Activated CD4-positive, alpha-beta T cell treated with anti-CD3 and anti-CD28 coated beads, Interleukin-2, amount 50 U/mL, for 1 hour (primary cell): ENCODE data around the gene PTPRN2.

ENCODE experiments used
- DNase-seq: peaks from one replicate; pipeline ENCODE4 v3.0.0-alpha.2; 2020

Gene PTPRN2

DNA sequence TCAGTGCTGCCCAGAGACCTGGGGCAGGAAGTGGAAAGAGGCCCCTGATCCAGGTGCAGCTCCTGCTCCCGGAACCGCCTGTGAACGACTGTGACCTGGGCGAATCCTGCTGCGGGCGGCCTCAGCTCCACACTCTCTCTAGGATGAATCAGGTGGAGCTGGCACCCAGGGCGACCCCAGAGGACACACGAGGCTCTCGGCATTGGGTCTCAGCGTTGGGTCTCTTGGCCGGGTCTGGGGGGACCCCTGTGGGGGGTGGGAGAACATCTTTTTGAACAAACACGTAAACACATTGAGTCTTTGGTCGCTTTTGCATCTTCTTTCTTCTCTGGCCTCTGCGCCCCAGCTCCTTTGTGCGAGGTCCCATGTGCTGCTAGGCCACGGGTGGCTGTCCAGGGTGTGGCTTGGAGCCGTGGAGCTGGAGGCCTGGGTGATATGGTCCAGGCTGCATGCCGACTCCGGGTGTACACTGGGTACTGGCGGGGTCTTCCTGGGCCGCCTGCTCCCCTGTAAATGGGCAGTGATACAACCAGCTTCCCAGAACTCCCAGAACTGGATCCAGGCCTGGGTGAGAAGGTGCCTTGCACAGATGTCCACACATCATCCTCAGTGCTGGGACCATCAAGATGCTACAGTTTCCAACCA is 815.0 kb downstream of the PTPRN2 start:
- no peak for DNase-seq

DNA sequence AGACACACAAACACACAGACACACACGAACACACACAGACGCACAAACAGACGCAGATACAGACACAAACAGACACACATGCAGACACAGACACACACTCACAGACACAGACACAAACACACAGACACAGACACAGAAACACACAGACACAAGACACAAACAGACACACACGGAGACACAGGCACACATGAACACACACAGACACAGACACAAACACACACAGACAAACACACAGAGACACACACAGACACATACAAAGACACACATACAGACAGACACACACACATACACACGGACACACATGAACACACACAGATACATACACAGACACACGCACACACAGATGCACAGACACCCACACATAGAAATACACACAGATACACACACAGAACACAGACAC is 815.9 kb downstream of the PTPRN2 start:
- no peak for DNase-seq

- DNase-seq = no peak
Observed at GRCh38 chr7:157770716-157771320, 816.8 kb downstream of the PTPRN2 start.

GRCh38 chr7:157769526-157770215 is 818.0 kb downstream of the PTPRN2 start:
- no peak for DNase-seq

GRCh38 chr7:157769086-157769485 is 818.5 kb downstream of the PTPRN2 start:
- no peak for DNase-seq

DNA sequence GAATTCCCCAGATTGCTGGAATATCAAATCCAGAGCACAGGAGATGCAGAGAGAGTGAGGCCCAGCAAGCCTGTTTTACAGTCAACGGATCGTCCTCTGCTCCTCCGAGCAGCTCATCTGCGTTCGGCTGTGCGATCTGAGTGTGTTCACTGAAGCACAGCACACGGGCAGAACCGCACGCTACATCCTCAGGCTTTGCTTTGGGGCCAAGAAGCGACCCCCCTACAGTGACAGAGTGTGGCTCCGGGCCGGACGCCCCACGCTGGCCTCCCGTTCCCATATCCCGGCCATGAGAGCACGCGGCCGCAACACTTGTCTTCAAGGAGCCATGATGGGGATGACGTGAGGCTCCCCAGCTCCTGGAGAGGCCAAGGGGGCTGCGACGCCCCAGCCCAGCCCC is 819.4 kb downstream of the PTPRN2 start:
- DNase-seq = no peak

DNA sequence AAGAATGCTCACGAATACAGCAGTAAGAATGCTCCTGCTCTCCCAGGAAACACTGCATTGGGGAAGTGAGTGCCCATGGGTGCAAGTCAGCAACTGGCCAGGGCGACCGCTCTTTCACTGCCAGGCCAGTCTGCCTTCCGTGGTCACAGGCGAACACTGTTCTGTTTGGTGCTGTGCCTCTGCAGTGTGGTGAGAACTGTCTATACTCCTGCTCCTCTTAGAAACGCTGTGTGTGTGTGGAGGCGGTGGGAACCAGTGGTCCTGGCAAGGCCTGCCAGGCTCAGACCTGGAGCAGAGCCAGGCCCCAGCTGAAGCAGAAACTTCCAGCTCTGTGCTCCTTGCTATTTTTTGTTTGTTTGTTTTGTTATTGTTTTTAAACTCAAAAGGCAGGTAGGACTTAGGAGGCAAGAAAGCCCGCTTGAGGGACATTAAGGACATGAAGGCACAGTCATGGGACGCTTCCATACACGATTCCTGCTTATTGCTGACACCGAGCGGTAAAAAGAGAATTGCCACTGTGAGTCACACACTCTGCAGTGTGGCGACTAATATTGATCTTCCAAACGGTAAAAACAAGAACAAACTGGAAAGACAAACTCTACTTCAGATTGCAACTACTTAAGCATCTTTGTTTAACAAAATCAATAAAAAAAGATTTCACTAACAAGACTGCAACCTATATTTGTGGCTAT is 820.0 kb downstream of the PTPRN2 start:
- DNase-seq = no peak

- no peak for DNase-seq
Observed at GRCh38 chr7:157766098-157766497, 821.5 kb downstream of the PTPRN2 start.

- no peak for DNase-seq
Observed at GRCh38 chr7:157764946-157765537, 822.6 kb downstream of the PTPRN2 start.

GRCh38 chr7:157764193-157764592 is 823.4 kb downstream of the PTPRN2 start:
- DNase-seq = no peak

- DNase-seq = no peak
Observed at GRCh38 chr7:157763279-157764000, 824.2 kb downstream of the PTPRN2 start.

DNA sequence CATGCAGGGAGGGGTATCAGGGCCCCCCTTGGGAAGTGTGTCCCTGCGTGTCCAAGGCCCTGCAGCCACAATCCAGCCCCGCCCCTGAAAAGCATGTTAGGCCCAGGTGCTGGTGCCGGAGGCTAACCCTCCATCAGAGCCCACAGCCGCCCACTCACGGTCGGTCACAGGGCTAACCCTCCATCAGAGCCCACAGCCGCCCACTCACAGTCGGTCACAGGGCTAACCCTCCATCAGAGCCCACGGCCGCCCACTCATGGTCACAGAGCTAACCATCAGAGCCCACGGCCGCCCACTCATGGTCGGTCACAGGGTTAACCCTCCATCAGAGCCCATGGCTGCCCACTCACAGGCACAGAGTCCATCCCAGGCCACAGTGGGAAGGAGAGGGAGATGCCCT is 824.8 kb downstream of the PTPRN2 start:
- no peak for DNase-seq

DNA sequence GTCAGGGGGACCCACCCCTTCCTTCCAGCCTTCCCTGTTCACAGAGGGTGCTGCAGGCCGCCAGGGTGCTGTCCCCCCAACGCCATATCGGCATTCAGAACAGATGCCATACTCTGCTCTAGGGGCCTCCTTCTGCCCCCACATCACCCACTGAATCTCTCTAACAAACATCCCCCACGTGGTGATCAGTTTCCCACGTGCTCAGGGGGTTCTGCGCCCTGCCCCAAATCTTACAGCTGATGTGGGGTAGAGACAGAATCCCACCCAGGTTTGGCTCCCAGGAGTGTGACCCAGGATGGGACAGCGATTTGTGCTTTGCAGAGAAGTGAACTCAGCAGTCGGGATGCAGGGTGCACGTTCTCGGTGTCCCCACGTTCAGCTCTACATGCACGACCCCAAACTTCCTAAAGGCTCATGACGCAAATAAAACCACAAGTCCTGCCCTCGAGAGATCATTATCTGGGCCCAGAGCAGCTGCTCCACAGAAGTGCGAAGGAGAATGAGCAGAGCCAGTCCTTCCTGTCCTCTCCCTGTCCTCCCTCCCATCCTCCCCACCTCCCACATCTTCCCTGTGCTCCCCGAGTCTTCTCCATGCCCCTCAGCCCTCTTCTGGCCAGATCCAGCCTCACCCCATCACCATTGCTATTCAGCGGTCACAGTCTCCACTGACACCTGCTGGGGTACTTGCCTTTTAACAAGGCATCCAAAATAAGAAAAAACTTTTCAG is 827.5 kb downstream of the PTPRN2 start:
- no peak for DNase-seq

DNA sequence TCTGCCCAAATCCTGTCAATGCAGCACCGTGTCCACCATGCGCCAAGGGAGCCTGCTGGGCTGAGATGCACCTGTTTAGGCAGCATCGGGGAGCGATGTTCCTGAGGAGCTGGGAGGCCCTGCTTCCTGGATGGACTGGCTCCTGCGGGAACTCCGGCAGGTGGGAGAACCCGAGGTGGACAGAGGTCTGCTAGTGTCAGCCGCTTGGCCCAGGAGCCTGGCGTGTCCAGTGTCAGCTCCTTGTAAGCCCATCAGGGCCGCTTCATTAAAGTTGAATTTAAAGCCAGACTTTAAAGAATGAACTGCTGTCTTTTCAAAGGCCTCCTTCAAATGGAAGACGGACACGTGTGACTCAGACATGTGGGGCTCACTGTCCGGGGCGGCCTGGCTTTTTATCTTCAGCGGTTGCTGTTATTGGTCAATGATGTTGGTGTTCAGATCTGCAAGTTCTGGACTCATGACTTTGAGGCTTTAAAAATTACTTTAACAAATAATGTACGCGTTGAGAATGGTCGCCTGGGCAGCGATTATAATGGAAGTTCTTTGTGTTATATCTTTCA is 828.3 kb downstream of the PTPRN2 start:
- no peak for DNase-seq

DNA sequence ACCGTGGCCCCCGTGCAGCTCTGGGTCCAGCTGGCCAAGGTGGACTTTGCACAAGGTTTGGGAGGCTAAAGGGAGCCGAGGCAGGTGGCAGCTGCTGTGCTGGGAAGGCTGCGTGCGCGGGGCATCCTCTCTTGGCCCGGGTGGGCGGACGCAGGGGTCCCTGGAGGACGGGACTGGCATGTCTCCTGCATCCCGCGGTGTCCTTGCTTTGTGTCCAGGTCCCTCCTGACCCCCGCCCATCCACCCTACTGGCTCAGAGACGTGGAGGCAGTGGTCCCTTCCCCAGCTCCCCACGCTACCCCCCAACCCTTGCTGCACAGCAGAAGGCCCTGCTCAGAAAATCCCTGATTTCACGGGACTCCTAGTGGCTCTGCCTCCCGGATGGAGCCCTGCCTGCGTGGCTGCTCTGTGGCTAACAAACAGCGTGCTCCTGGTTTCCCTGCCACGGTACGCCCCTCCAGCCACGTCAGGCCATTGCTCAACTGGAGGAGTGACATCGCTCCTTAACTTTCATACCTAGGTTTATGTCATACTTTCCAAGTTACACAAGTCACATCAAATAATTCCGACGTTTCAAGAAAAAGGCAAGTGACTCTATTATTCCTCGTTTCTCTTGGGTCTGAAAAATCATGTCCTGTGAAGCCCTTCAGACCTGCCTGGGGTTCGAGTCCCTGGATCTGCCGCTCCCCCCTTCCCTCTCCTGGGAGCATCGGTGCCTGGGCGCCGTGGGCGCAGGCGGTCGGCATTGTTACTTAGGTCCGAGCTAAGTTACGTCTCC is 829.0 kb downstream of the PTPRN2 start:
- DNase-seq = no peak

DNA sequence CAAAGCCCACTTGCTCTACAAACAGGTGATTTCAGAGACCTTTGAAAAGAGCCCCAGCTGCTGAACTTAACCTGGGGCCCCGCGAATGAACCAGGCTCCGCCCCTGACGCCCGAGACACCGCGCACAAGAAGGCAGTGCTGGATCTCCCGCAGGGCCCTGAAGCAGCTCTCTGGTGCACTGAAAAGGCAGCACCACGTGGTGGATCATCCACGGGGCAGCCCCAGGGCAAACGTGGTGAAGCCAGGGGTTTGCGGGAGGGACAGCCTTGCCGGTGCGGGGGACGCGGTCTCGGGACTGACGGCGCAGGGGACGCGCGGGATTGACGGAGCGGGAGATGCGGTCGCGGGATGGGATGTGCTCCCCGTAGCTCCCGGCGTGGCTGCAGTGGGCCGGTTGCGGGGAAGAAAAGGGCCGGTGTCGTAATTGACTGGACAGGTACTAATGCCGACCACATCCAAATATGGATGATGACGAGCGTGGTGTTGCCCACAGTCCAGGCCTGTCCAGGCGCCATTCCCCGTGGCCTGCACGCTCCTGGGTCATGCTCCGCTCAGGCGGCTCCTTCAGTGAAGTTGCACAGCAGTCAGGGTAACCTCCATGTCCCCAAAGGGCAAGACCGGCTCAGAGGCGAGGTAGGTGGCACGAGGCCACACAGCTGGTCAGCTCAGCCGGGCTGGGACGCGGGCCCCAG is 829.7 kb downstream of the PTPRN2 start:
- no peak for DNase-seq

DNA sequence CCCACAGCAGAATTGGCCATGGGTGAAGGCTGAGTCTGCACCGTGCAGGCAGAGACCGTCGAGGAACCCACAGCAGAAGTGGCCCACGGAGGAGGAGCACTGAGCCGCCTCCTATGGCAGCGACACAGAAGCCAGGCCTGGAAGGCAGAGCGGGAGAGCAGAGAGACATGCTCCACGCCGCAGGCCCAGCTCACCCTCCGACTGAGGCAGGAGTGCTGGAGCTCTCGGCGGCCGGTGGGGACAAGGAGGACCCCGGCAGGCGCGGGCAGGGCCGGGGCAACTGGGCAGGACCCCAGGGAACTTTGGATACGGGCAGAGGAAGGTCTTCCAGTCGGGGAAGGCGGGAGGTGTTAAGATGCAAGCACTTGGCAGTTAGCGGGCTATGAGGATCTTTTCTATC is 830.4 kb downstream of the PTPRN2 start:
- no peak for DNase-seq

DNA sequence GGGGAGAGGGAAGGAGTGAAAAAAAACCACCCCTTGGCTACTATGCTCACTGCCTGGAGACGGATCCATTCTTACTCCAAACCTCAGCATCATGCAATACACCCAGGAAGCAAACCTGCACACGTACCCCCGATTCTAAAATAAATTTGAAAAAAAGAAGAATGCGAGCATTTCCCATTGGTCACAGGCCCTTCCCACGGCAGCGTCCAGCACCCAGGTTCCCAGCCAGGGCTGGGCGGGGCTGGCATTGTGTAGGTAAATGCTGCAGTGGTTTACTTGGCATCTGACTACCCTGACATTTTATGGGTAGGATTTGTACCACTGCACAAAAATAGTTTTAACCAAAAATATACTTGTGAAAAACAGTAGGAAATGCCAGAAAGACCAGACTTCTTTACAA is 831.9 kb downstream of the PTPRN2 start:
- DNase-seq = no peak

DNA sequence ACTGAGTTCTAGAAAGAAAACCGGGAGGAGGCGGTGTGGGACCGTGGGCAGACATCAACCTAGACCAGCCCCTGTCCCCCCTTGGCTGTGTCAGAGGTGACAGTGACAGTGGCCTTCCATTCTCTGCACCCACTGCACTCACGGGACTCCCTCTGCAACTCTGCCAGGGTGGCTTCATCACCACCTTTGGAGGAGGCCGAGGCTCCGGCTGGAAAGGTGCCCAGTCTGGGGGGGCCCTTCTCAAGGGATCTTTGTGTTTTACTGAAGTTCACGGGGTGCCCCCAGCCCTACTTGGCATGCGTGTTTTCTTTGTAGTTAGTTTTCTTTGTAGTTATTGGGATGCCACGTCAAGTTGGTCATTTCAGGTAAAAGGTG is 833.2 kb downstream of the PTPRN2 start:
- no peak for DNase-seq

DNA sequence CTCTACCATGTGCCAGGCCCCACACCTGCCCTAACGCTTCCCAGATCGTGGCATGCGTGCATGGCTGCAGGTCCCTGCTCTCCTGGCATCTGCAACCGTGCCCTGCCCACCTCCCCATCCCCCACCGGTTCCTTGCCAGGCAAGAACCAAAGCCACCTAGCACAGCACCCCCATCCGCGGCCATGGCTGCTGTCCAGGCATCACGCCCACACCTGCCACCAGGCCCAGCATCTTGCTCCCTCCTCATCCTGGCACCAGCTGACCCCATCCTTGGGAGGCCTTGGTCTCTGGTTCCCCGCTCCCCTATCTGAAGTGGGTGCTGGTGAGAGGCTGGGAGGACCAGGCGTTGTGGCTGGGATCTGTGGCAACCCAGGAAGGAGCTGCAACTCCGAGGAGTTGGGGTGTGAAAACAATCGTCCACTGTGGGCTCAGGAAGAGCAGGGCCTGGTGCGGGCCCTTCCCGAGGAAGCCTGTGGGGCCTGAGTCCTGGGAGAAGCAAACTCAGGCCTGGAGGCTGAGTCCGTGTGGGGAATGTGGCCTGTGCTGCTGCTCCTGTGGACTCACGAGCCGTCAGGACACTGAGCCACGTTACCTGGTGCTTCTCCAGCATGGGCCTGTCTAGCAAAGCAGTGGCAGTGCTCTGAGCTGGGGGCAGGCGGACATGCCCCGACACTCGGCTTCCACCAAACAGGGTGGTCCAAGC is 833.8 kb downstream of the PTPRN2 start:
- no peak for DNase-seq
